Measurements from ENCODE around the gene HERC2.
"Not testable (repeated sequence)": the region's sequence is repeated elsewhere in the genome, so short reads cannot be mapped to it uniquely, and the experiment has no call there.

Gene HERC2

GRCh38 chr15:28128031-28128430 is 193.9 kb downstream of the HERC2 start:
- FAIRE-seq, result no peak

GRCh38 chr15:28127036-28127435 is 194.9 kb downstream of the HERC2 start:
- no peak for FAIRE-seq

- FAIRE-seq, result no peak
Observed at GRCh38 chr15:28125673-28126651, 196.0 kb downstream of the HERC2 start.

GRCh38 chr15:28124841-28125240 is 197.1 kb downstream of the HERC2 start:
- no peak for FAIRE-seq

- no peak for FAIRE-seq
Observed at GRCh38 chr15:28123408-28124023, 198.5 kb downstream of the HERC2 start.

GRCh38 chr15:28122038-28122949 is 199.7 kb downstream of the HERC2 start:
- FAIRE-seq, result no peak

- FAIRE-seq, result not testable (repeated sequence)
Observed at GRCh38 chr15:28121577-28121976, 200.4 kb downstream of the HERC2 start.

- no peak for FAIRE-seq
Observed at GRCh38 chr15:28120359-28120640, 201.7 kb downstream of the HERC2 start.

GRCh38 chr15:28118531-28118930 is 203.4 kb downstream of the HERC2 start:
- FAIRE-seq, result no peak

- FAIRE-seq, result no peak
Observed at GRCh38 chr15:28118083-28118482, 203.9 kb downstream of the HERC2 start.

GRCh38 chr15:28117432-28117990 is 204.5 kb downstream of the HERC2 start:
- no peak for FAIRE-seq

GRCh38 chr15:28116521-28117431 is 205.2 kb downstream of the HERC2 start:
- FAIRE-seq, result no peak

GRCh38 chr15:28115871-28116270 is 206.1 kb downstream of the HERC2 start:
- FAIRE-seq, result no peak

- FAIRE-seq, result no peak
Observed at GRCh38 chr15:28114721-28115622, 207.0 kb downstream of the HERC2 start.

- FAIRE-seq, result no peak
Observed at GRCh38 chr15:28114114-28114455, 207.9 kb downstream of the HERC2 start.

GRCh38 chr15:28113394-28114113 is 208.4 kb downstream of the HERC2 start:
- no peak for FAIRE-seq

GRCh38 chr15:28112962-28113361 is 209.0 kb downstream of the HERC2 start:
- no peak for FAIRE-seq

- no peak for FAIRE-seq
Observed at GRCh38 chr15:28112101-28112760, 209.7 kb downstream of the HERC2 start.

GRCh38 chr15:28111543-28111942 is 210.4 kb downstream of the HERC2 start:
- no peak for FAIRE-seq
